Heart right ventricle (tissue), 16 donors: ENCODE data around the gene IGIP. TPM values are rescaled to one million over a fixed set of nuclear protein-coding genes. Genes with fewer than 3 reads are reported as not detected.

Source experiments
- ATAC-seq, 8 donors: fragments of 200-7000 bp; cut with Tn5 transposase; one replicate each; pipeline ENCODE4 v1.9.1; 2020; ENCODE audit warnings: mild to moderate bottlenecking in 8 of 8, moderate library complexity in 8 of 8, moderate number of reproducible peaks in 1 of 8
- DNase-seq, 2 donors: peaks; one replicate each; pipeline ENCODE4 v3.0.0-alpha.2; 2020
- H3K27ac ChIP-seq, 10 donors: fragments of 200-600 bp; sonication (generic) in 2 of 10; one replicate each; pipeline versions ENCODE4 v1.5.0 to v1.8.0; 2020 to 2022; ENCODE audit warnings: mild to moderate bottlenecking in 3 of 10
- H3K27me3 ChIP-seq, 7 donors: fragments of 200-600 bp; one replicate each; pipeline ENCODE4 v1.8.0; 2021 to 2022; ENCODE audit warnings: mild to moderate bottlenecking in 2 of 7
- H3K36me3 ChIP-seq, 9 donors: fragments of 200-600 bp; sonication (generic) in 1 of 9; one replicate each; pipeline versions ENCODE4 v1.5.0 to v1.8.0; 2020 to 2022; ENCODE audit warnings: mild to moderate bottlenecking in 2 of 9
- H3K4me1 ChIP-seq, 9 donors: fragments of 200-600 bp; sonication (generic) in 1 of 9; one replicate each; pipeline versions ENCODE4 v1.5.0 to v1.8.0; 2020 to 2022; ENCODE audit warnings: mild to moderate bottlenecking in 4 of 9
- H3K4me3 ChIP-seq, 10 donors: fragments of 200-600 bp; sonication (generic) in 2 of 10; one replicate each; pipeline versions ENCODE4 v1.5.0 to v1.8.0; 2020 to 2022; ENCODE audit warnings: mild to moderate bottlenecking in 7 of 10, moderate library complexity in 2 of 10
- H3K9me3 ChIP-seq, 11 donors: fragments of 200-600 bp in 10 of 11; sonication (generic) in 2 of 11; one replicate each; pipeline versions ENCODE4 v1.5.0 to v1.8.0; 2013 to 2022; ENCODE audit warnings: mild to moderate bottlenecking in 2 of 11, control low read depth in 1 of 11, moderate library complexity in 1 of 11
- CTCF ChIP-seq, 9 donors: fragments of 200-600 bp; sonication (generic) in 2 of 9; IDR thresholded peaks; one replicate each; pipeline versions ENCODE4 v1.5.0 to v1.8.0; 2021 to 2022; ENCODE audit warnings: antibody characterized with exemption in 9 of 9, mild to moderate bottlenecking in 5 of 9, moderate library complexity in 1 of 9
- WGBS, 2 donors: extraction: QIAGEN DNeasy Blood & Tissue Kit; methylation state at CpG; one replicate each; pipeline ENCODE4 v1.1.7; 2013; ENCODE audit warnings: inconsistent platforms in 1 of 2; 5-methylcytosine and 5-hydroxymethylcytosine counted together
- intact Hi-C, 10 donors: fragments of 100-400 bp; cut with DNase I; formaldehyde crosslinking; loops; one replicate each; pipeline versions ENCODE4 v1.11.1 to v1.14.2; 2022
- polyA plus RNA-seq, 2 donors: library from polyadenylated mRNA; stranded (reverse); fragments of 200-250 nt; gene quantifications; one replicate each; pipeline ENCODE4 v1.2.3, GENCODE V29; 2013
- total RNA-seq, 10 donors: library from RNA; stranded (reverse); fragmentation: NEBNext Ultra II Directional in 3 of 10; extraction: Animal tissue kit (Norgen Biotek cat#: 25700) in 3 of 10; gene quantifications; one replicate each; pipeline versions ENCODE4 v1.2.1 to v1.2.4, GENCODE V29; 2021 to 2023
- donor health status: Arrhythmogenic right ventricular cardiomyopathy.
- donor health status: ischemic (EF 13 %, LVEDD 7.1; RV severe dilation, severe dysfunction).
- donor health status: healthy with polysubstance abuse.
- donor health status: DM: no; HTN: yes; CAD: no.
- donor health status: DM: no; HTN: no; CAD: no.
- donor health status: ischemic (EF 25% LVEDD 6.9; RV normal size, moderate dysfunction).
- donor health status: ischemic (EF 25% LVEDD 5.7; RV mildly dilated, moderate dysfunction).
- donor health status: healthy.
- donor health status: DM: yes; HTN: yes; CAD: no.
- donor health status: Ischemic cardiomyopathy.
- donor health status: ischemic (EF 35%, LVEDD 5.7; RV mildly dilated, moderate dysfunction).
- donor health status: nonischemic (EF 11% LVEDD 7.7; RV severe dilation, severe dysfunction).
- donor health status: DM: yes; HTN: yes; CAD: no.
- donor health status: PGD.
- donor health status: ischemic (EF 29% LVEDD 5.4; RV normal size, mild dysfunction).
- donor health status: nonischemic (EF 23%, LVEDD 6.1; RV moderate dilation, normal function).

Gene IGIP
- total and polyA plus RNA-seq, 12 donors = 5.0 to 17.2 (median 12.4) TPM

DNA sequence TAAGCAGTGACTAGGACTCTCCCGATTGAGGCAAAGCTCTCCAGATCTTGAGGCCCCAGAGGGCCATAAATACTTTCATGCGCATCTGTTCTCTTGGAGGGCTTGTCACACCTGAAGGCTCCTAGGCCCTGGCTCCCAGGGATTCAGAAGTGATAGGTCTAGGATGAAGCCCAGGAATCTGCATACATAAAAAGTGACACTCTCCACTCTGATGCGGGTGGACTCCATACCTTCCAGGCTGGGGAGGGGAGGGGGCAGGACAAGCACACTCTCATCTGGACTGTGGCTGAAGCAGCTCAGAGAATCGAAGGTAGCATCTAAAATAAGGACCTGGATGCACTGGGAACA lies 40.2 kb downstream of the IGIP start:
- no peak overlapping the region for H3K4me3 ChIP-seq
- intact Hi-C loops = loop anchor here in 2 of 10 donors (5.0 kb wide), 1 partner anchor 186 kb away; no protein-coding TSS in a partner anchor
- 68 to 72% methylated on average over 4 of the region's 4 CpGs for WGBS, 2 donors
- no peaks in the 10 kb centered on the region for H3K9me3 ChIP-seq
- ATAC-seq (peak in 2 of 8 donors; percentile 14 to 18), DNase-seq (no peak)
- H3K4me1 ChIP-seq = peaks cover 0 to 16% (median 10%) of the 10 kb centered on the region in 9 donors
- no peaks in the 10 kb centered on the region for H3K36me3 ChIP-seq
- H3K27me3 ChIP-seq = no peaks in the 10 kb centered on the region
- no peak for TF ChIP-seq CTCF (IDR thresholded peaks at IDR 0.05)
- no peak overlapping the region for H3K27ac ChIP-seq

- TF ChIP-seq CTCF (IDR thresholded peaks at IDR 0.05) = no peak
- H3K4me3 ChIP-seq = no peak overlapping the region
- H3K4me1 ChIP-seq = peaks cover 0 to 16% (median 10%) of the 10 kb centered on the region in 9 donors
- H3K27me3 ChIP-seq = no peaks in the 10 kb centered on the region
- no peaks in the 10 kb centered on the region for H3K9me3 ChIP-seq
- DNase-seq (no peak), ATAC-seq (no peak)
- no peaks in the 10 kb centered on the region for H3K36me3 ChIP-seq
- H3K27ac ChIP-seq = no peak overlapping the region
- intact Hi-C loops = loop anchor here in 2 of 10 donors (5.0 kb wide), 1 partner anchor 185 kb away; no protein-coding TSS in a partner anchor
Observed at GRCh38 chr5:140166911-140167310, 41.2 kb downstream of the IGIP start.

DNA sequence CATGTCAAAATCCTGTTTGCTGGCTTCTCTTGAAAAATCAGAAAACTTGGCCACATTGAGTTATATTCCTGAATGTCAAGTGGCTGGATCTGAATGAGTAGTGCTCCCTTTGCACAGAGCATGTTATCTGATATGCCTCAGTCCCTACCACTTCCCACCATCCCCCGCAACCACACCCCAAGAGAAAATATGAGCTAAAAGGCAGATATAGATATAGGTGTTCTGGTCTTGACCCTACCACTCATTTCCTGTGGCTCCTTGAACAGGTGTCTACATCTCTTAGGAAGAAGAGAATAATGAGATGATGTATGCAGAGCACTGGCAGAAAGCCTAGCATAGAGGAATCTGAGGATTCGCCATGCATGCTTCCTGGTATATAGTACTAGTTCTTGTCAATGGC lies 42.6 kb downstream of the IGIP start:
- DNase-seq (no peak), ATAC-seq (no peak)
- intact Hi-C loops = loop anchor here in 2 of 10 donors (5.0 kb wide), 1 partner anchor 184 kb away; no protein-coding TSS in a partner anchor
- H3K9me3 ChIP-seq = no peaks in the 10 kb centered on the region
- no peak overlapping the region for H3K4me3 ChIP-seq
- 98 to 99% methylated on average over 2 of the region's 2 CpGs for WGBS, 2 donors
- TF ChIP-seq CTCF (IDR thresholded peaks at IDR 0.05) = no peak
- H3K4me1 ChIP-seq = peaks cover 0 to 16% (median 10%) of the 10 kb centered on the region in 9 donors
- no peak overlapping the region for H3K27ac ChIP-seq
- no peaks in the 10 kb centered on the region for H3K27me3 ChIP-seq
- H3K36me3 ChIP-seq = no peaks in the 10 kb centered on the region

DNA sequence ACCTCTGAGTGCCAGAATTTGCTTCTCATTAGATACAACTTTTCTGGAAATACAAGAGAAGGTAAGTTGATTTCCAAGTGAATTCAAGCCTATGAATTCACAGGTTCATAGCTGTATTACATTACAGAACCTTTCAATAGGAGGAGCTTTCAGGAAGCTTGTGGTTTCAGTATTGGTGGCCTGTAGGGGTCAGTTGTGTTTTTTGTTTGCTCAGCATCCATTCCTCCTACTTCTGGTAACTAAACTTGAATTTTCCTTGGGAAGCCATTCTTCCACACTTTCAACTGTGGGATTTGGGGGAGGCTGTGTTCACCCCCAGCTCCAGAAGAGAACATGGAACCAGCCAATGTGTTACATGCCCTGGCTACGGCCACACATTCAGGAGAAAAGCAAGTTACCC lies 43.7 kb downstream of the IGIP start:
- ATAC-seq = no peak
- no peak for DNase-seq
- TF ChIP-seq CTCF (IDR thresholded peaks at IDR 0.05) = peak in 6 of 9 donors; percentile 13 to 44 (median 38)
- Histone ChIP-seq H3K4me3 (no peak overlapping the region), H3K9me3 (no peaks in the 10 kb centered on the region), H3K27me3 (no peaks in the 10 kb centered on the region), H3K4me1 (peaks cover 0 to 21% (median 15%) of the 10 kb centered on the region in 9 donors), H3K27ac (no peak overlapping the region), H3K36me3 (no peaks in the 10 kb centered on the region)
- WGBS, 2 donors = 92 to 95% methylated on average over 1 of the region's 1 CpG
- intact Hi-C loops = loop anchor here in 2 of 10 donors (5.0 kb wide), 1 partner anchor 183 kb away; no protein-coding TSS in a partner anchor
